GM18526 (cell line): ENCODE measurements around the gene ADORA3.

Experiments used
- POLR2A ChIP-seq: IDR thresholded peaks from 3 replicates; pipeline ENCODE4 v1.6.1; 2011; ENCODE audit not compliant: insufficient read length; ENCODE audit errors: extremely low read depth

Gene ADORA3

GRCh38 chr1:111503585-111504060, at the start of gene ADORA3, which contains the start of gene TMIGD3:
TSS of gene ADORA3 (minus strand) at chr1:111503633. CDS start at chr1:111503354, 279 bp downstream.
TSS of gene TMIGD3 (minus strand) at chr1:111503633. CDS start at chr1:111503354, 279 bp downstream.
- TF ChIP-seq POLR2A: no peak

- TF ChIP-seq POLR2A: no peak
Measured at GRCh38 chr1:111553196-111553595, 49.8 kb upstream of the ADORA3 start.

- TF ChIP-seq POLR2A: no peak
Measured at GRCh38 chr1:111552587-111552986, 49.2 kb upstream of the ADORA3 start.

GRCh38 chr1:111551623-111552411, 48.4 kb upstream of the ADORA3 start:
- no peak for TF ChIP-seq POLR2A

GRCh38 chr1:111542187-111542586, 38.8 kb upstream of the ADORA3 start:
- TF ChIP-seq POLR2A: no peak

GRCh38 chr1:111541721-111542120, 38.3 kb upstream of the ADORA3 start:
- no peak for TF ChIP-seq POLR2A

GRCh38 chr1:111540928-111541327, 37.5 kb upstream of the ADORA3 start:
- no peak for TF ChIP-seq POLR2A

- TF ChIP-seq POLR2A: no peak
Measured at GRCh38 chr1:111538343-111539025, 35.1 kb upstream of the ADORA3 start.

- no peak for TF ChIP-seq POLR2A
Measured at GRCh38 chr1:111535256-111536191, 32.1 kb upstream of the ADORA3 start.

- no peak for TF ChIP-seq POLR2A
Measured at GRCh38 chr1:111520053-111520452, 16.6 kb upstream of the ADORA3 start.

- no peak for TF ChIP-seq POLR2A
Measured at GRCh38 chr1:111517469-111518225, 14.2 kb upstream of the ADORA3 start.

- TF ChIP-seq POLR2A: no peak
Measured at GRCh38 chr1:111516005-111516535, 12.6 kb upstream of the ADORA3 start.

GRCh38 chr1:111515291-111516004, 12.0 kb upstream of the ADORA3 start:
- TF ChIP-seq POLR2A: no peak
